HepG2 (cell line): ENCODE data around the gene GPR137. TPM values are rescaled to one million over a fixed set of nuclear protein-coding genes. Genes with fewer than 3 reads are reported as not detected.

Experiments used
- DBP ChIP-seq: sonication (generic); formaldehyde crosslinking; IDR thresholded peaks from 2 replicates; pipeline ENCODE4 v1.4.0; 2020; ENCODE audit warnings: missing genetic modification reagents; ENCODE audit errors: not compliant biosample characterization
- E2F5 ChIP-seq: sonication (generic); formaldehyde crosslinking; conservative IDR thresholded peaks from 2 replicates; pipeline ENCODE4 v1.4.0; 2020; ENCODE audit warnings: missing genetic modification reagents
- IKZF4 ChIP-seq: sonication (generic); formaldehyde crosslinking; IDR thresholded peaks from 2 replicates; pipeline ENCODE4 v1.5.1; 2020; ENCODE audit warnings: borderline replicate concordance, mild to moderate bottlenecking, low read depth, missing genetic modification reagents; ENCODE audit errors: not compliant biosample characterization
- JUN ChIP-seq: sonication (generic); formaldehyde crosslinking; IDR thresholded peaks from 2 replicates; pipeline ENCODE4 v1.4.0; 2020; ENCODE audit warnings: mild to moderate bottlenecking, missing genetic modification reagents
- KDM6A ChIP-seq: IDR thresholded peaks from 2 replicates; pipeline ENCODE4 v1.6.1; 2016; ENCODE audit warnings: low read depth
- NFYC ChIP-seq: IDR thresholded peaks from 2 replicates; pipeline ENCODE4 v1.6.1; 2016; ENCODE audit warnings: missing genetic modification reagents, missing compliant biosample characterization
- NR2F2 ChIP-seq: IDR thresholded peaks from 2 replicates; pipeline ENCODE4 v1.6.1; 2012; ENCODE audit warnings: low read depth, inconsistent platforms, borderline replicate concordance
- NRL ChIP-seq: sonication (generic); formaldehyde crosslinking; IDR thresholded peaks from 2 replicates; pipeline ENCODE4 v1.5.0; 2020; ENCODE audit warnings: missing genetic modification reagents, mild to moderate bottlenecking, moderate library complexity, borderline replicate concordance
- PBX2 ChIP-seq: IDR thresholded peaks from 2 replicates; pipeline ENCODE4 v1.6.1; 2016; ENCODE audit warnings: control low read depth
- POLR2AphosphoS2 ChIP-seq: IDR thresholded peaks from 2 replicates; pipeline ENCODE4 v1.6.1; 2011; ENCODE audit warnings: low read depth, low read length, improper control_type of control experiment
- RORA ChIP-seq: sonication (generic); formaldehyde crosslinking; IDR thresholded peaks from 2 replicates; pipeline ENCODE4 v1.5.0; 2020; ENCODE audit warnings: mild to moderate bottlenecking, missing genetic modification reagents, moderate library complexity
- SOX6 ChIP-seq, 2 experiments: fragments of 450-650 bp in 1 of 2; sonication (generic) in 1 of 2; formaldehyde crosslinking in 1 of 2; IDR thresholded peaks; 2 replicates each; pipeline versions ENCODE4 v1.4.0 to v1.6.1; 2017 to 2020; ENCODE audit warnings: antibody characterized with exemption in 1 of 2, mild to moderate bottlenecking in 1 of 2, missing genetic modification reagents in 1 of 2
- SRF ChIP-seq: IDR thresholded peaks from 2 replicates; pipeline ENCODE4 v1.6.1; 2011; ENCODE audit warnings: mild to moderate bottlenecking, low read depth, low read length, moderate library complexity
- STAT6 ChIP-seq: sonication (generic); formaldehyde crosslinking; IDR thresholded peaks from 2 replicates; pipeline ENCODE4 v1.4.0; 2020; ENCODE audit warnings: missing genetic modification reagents, mild to moderate bottlenecking, borderline replicate concordance
- ZBTB43 ChIP-seq: sonication (generic); formaldehyde crosslinking; conservative IDR thresholded peaks from 2 replicates; pipeline ENCODE4 v1.4.0; 2020; ENCODE audit warnings: missing genetic modification reagents
- ZBTB8A ChIP-seq: sonication (generic); formaldehyde crosslinking; IDR thresholded peaks from 2 replicates; pipeline ENCODE4 v1.4.0; 2020; ENCODE audit warnings: mild to moderate bottlenecking, low read depth, missing genetic modification reagents, borderline replicate concordance
- ZNF136 ChIP-seq: sonication (generic); formaldehyde crosslinking; IDR thresholded peaks from 2 replicates; pipeline ENCODE4 v1.8.1; 2022; ENCODE audit warnings: low read depth, mild to moderate bottlenecking, moderate library complexity, missing genetic modification reagents
- ZNF337 ChIP-seq: sonication (generic); formaldehyde crosslinking; IDR thresholded peaks from 2 replicates; pipeline ENCODE4 v1.5.1; 2020; ENCODE audit warnings: missing genetic modification reagents, low read depth, mild to moderate bottlenecking, borderline replicate concordance
- ZNF546 ChIP-seq: sonication (generic); formaldehyde crosslinking; conservative IDR thresholded peaks from 2 replicates; pipeline ENCODE4 v1.8.1; 2023; ENCODE audit warnings: mild to moderate bottlenecking, missing genetic modification reagents
- ZNF577 ChIP-seq: sonication (generic); formaldehyde crosslinking; IDR thresholded peaks from 2 replicates; pipeline ENCODE4 v1.4.0; 2020; ENCODE audit warnings: mild to moderate bottlenecking, low read depth, missing genetic modification reagents, borderline replicate concordance
- ZNF776 ChIP-seq: sonication (generic); formaldehyde crosslinking; IDR thresholded peaks from 2 replicates; pipeline ENCODE4 v1.4.0; 2020; ENCODE audit warnings: mild to moderate bottlenecking, missing genetic modification reagents
- polyA plus RNA-seq, 8 experiments: library from polyadenylated mRNA; depleted of rRNA in 3 of 8; stranded (reverse) in 7 of 8; unstranded in 1 of 8; fragments of >200 nt; fragmentation: Illumina TruSeq in 4 of 8; extraction: Trizol in 4 of 8; gene quantifications; 2 replicates each; pipeline versions ENCODE4 v1.2.1 to v1.2.3, GENCODE V29; 2011 to 2016; ENCODE audit warnings: low read depth in 4 of 8, missing spikeins in 1 of 8, mixed read lengths in 1 of 8; ENCODE audit not compliant: insufficient read depth in 1 of 8
- total RNA-seq, 5 experiments: library from RNA; depleted of rRNA; stranded (reverse); fragments of >200 nt; fragmentation: Illumina TruSeq; extraction: Trizol; gene quantifications; 2 replicates each; pipeline ENCODE4 v1.2.3, GENCODE V29; 2016; ENCODE audit warnings: low read depth in 1 of 5

The GPR137 gene
- total and polyA plus RNA-seq, 2 of the 13 experiments (the other 11 are each of a cell fraction or from before 2014, with no cell fraction given), result 8.5 to 13.2 TPM

GRCh38 chr11:64240435-64241240 lies 45.0 kb upstream of the GPR137 start, which contains the start of gene FKBP2 (continued):
- TF ChIP-seq IKZF4 (CRISPR knock-in tag) (no peak), KDM6A (CRISPR knock-in tag) (no peak; the same call in 1 of the 2 replicates), E2F5 (CRISPR knock-in tag) (0 out of 2 replicates have a peak, but pooled peaks have one; percentile 61), POLR2AphosphoS2 (0 out of 2 replicates have a peak, but pooled peaks have one; percentile 51), NR2F2 (no peak), PBX2 (no peak), RORA (CRISPR knock-in tag) (no peak), ZNF136 (CRISPR knock-in tag) (peak; percentile 67; the same call in 1 of the 2 replicates), JUN (CRISPR knock-in tag) (no peak), ZNF776 (CRISPR knock-in tag) (peak; percentile 69; the same call in 1 of the 2 replicates), ZNF337 (CRISPR knock-in tag) (no peak), ZBTB43 (CRISPR knock-in tag) (peak; percentile 63; the same call in 1 of the 2 replicates), DBP (CRISPR knock-in tag) (peak; percentile 67), NFYC (CRISPR knock-in tag) (peak; percentile 86), STAT6 (peak; percentile 53; the same call in 1 of the 2 replicates), ZNF577 (CRISPR knock-in tag) (no peak), ZNF546 (CRISPR knock-in tag) (no peak; the same call in 1 of the 2 replicates), SOX6 (IDR thresholded peaks at IDR 0.05) (no peak), SOX6 (CRISPR knock-in tag; IDR thresholded peaks at IDR 0.05) (peak; percentile 31; the same call in 1 of the 2 replicates), NRL (CRISPR knock-in tag) (0 out of 2 replicates have a peak, but pooled peaks have one; percentile 51), ZBTB8A (CRISPR knock-in tag) (no peak), SRF (no peak)
